ENCODE measurements around the gene ATG16L1.

DNA sequence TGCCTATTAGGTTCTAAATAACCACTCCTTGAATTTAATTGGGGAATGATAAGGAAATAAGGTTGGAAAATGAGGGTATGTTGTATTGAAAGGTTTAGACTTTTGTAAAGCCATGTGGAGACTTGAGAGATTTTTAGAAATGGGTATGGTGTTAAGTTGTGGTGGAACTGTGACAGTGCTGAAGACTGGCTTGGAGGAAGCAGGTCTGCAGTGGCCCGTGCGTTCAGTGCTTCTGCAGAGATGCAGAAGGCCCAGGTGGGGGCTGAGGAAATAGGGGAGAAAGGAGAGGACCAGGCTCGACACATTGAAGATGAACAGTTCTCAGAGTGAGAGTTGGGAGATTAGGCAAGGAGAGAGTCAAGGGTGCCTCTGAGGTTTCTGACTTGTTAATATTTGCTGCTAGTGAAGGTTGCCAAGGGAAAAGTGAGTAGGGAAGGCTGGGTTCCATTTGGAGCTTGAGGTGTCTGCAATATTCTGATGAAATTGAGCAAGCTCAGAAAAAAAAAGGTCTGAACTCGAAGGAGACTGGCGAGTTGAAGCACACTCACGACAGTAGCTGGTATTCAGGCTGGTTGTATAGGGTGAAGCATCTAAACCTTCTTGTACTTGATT, 30.6 kb downstream of the ATG16L1 start:
- TF ChIP-seq EZH2 (IDR thresholded peaks at IDR 0.05; ENCODE audit: low read length, missing control alignments) (no peak), CTCF (conservative IDR thresholded peaks at IDR 0.05 in 1 of 2, IDR thresholded peaks at IDR 0.05 in 1 of 2; ENCODE audit: low read depth in 1 of 2, low read length in 2 of 2) (no peak)

Data from fibroblast of lung (primary cell).